Stimulated activated CD8-positive, alpha-beta memory T cell treated with anti-CD3 and anti-CD28 coated beads, Interleukin-4, amount 100 ng/mL, for 1 hour (primary cell): ENCODE measurements around the gene WEE1.
"Not testable (repeated sequence)": the region's sequence is repeated elsewhere in the genome, so short reads cannot be mapped to it uniquely, and the experiment has no call there.

Experiments used
- DNase-seq, 2 donors: peaks; one replicate each; pipeline ENCODE4 v3.0.0-alpha.2; 2020; ENCODE audit warnings: low read depth in 2 of 2, low spot score in 1 of 2

WEE1 gene

DNA sequence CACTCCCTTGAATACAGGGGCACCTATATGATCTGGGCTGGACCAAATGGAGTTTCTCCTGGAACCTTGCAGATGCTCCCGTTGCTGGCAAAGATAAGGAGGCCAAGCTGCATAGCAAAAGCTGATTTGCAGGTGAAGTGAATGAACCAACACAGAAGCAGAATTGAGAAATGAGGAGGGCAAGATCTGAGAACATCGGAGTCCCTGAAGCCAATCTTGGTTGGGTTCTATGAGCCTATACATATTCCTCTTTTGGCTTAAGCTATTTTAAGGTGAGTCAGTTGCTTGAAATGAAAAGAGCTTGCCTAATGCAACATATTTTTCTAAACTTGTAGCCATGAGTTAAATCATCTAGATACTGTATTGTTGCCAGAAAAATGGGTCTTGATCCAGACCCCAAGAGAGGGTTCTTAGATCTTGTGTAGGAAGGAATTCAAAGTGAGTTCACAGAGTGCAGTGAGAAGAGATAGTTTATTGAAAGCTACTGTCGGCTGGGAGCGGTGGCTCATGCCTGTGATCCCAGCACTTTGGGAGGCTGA is 23.5 kb downstream of the WEE1 start:
- no peak for DNase-seq

GRCh38 chr11:9600166-9600565 is 26.7 kb downstream of the WEE1 start:
- no peak for DNase-seq

GRCh38 chr11:9600644-9601036 is 27.2 kb downstream of the WEE1 start:
- no peak for DNase-seq

GRCh38 chr11:9601037-9601875 is 27.8 kb downstream of the WEE1 start:
- peak in 1 of 2 donors; percentile 28 for DNase-seq

GRCh38 chr11:9601876-9602199 is 28.4 kb downstream of the WEE1 start:
- no peak for DNase-seq

GRCh38 chr11:9603214-9603613 is 29.7 kb downstream of the WEE1 start:
- not testable (repeated sequence) for DNase-seq

DNA sequence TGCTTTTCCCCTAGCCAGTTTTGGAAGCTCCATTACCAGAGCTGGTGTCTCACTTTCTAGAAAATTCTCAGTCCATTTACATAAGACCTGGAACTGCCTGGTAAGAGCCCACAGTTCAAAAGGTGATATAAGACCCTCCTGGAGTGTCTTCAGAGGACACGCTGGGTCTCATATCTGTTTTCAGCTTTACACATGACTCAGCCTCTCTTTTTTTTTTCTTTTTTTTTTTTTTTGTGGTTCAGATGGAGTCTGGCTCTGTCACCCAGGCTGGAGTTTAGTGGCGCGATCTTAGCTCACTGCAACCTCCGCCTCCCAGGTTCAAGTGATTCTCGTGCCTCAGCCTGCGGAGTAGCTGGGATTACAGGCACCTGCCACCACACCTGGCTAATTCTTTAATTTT is 30.7 kb downstream of the WEE1 start:
- no peak for DNase-seq

GRCh38 chr11:9605742-9606141 is 32.3 kb downstream of the WEE1 start:
- DNase-seq: no peak

DNA sequence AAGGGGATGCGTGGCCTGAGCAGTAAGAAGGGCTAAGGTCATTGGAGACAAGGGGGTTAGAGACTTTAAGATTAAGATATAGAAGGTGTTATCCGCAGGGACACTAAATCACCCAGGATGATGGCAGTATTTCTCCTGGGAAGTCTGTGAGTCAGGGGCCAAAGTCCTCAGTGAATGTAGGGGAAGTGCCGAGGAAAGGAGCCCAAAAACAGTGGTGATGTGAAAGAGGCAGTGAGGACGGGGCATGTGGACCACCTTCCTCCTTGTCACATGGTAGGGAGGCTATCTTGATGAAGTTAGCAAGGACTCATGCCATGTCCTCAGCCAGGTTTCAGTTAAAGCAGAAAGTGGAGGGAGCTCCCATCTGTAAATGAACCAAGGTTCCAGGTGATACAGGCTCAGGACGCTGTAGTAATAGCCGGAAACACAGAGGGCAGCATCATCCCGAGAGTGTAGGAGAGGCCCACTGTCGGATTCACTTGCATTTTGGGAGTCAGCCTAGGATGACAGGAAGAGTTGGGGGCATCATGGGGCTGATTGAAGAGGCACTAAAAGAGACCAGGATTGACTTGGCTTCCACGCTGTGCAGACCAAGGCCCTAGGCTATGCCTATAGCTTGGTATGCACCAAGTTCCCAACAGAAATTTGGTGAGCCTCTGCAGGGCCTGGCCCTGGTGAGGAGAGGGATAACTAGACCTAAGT is 33.5 kb downstream of the WEE1 start:
- no peak for DNase-seq

DNA sequence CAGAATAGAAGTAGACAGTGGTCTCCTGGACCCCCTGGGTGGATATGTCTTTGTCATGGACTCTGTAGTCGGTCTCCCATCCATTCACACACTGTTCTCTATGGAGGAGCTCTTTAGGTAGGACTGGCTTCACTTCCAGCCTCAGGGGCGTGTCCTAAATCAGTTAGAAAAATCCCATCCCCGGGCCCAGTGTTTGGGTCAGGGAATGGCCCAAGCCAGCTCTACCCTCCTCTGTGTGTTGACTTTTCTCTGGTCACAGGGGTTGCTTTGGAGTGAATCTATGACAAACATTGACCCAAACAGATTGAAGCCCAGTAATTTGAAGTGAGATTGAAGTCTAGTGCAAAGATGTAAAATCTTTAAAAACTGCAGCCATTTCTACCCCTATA is 34.0 kb downstream of the WEE1 start:
- no peak for DNase-seq

DNA sequence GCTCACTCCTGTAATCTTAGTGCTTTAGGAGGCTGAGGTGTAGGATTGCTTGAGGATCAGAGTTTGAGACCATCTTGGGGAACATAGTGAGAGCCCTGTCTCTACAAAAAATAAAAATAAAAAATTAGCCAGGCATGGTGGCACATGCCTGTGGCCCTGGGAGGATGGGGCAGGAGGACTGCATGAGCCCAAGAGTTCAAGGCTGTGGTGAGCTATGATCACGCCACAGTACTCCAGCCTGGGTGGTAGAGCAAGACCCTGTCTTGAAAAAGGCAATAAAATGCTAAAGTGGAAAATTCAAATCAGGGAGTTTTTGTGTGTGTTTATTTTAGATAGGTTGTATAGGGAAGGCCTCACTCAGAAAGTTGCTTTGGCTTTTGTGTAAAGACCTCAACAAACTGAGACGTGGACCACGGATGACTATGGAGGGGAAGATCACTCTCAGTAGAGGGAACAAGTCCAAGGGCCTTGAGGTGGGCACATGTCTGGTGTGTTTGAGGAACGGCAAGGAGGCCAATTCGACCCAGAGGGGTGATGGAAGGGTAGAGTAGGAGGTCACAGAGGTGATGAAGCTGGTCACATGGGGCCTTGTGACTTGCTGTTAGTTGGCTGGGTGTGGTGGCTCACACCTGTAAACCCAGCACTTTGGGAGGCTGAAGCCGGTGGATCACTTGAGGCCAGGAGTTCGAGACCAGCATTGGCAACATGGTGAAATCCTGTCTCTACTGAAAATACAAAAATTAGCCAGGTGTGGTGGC is 35.7 kb downstream of the WEE1 start:
- DNase-seq: no peak

DNA sequence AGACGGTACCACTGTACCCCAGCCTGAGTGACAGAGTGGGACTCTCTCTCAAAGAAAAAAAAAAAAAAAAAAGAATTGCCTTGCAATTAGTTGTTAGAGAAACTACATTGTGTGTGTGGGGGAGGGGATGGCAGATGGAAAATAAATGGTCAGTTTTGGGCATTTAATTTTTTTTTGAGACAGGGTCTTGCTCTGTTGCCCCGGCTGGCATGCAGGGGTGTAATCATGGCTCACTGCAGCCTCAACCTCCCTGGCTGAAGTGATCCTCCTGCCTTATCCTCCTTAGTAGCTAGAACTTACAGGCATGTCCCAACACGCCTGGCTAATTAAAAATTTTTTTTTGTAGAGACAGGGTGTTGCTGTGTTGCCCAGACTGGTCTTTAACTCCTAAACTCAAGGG is 36.4 kb downstream of the WEE1 start:
- DNase-seq: no peak

DNA sequence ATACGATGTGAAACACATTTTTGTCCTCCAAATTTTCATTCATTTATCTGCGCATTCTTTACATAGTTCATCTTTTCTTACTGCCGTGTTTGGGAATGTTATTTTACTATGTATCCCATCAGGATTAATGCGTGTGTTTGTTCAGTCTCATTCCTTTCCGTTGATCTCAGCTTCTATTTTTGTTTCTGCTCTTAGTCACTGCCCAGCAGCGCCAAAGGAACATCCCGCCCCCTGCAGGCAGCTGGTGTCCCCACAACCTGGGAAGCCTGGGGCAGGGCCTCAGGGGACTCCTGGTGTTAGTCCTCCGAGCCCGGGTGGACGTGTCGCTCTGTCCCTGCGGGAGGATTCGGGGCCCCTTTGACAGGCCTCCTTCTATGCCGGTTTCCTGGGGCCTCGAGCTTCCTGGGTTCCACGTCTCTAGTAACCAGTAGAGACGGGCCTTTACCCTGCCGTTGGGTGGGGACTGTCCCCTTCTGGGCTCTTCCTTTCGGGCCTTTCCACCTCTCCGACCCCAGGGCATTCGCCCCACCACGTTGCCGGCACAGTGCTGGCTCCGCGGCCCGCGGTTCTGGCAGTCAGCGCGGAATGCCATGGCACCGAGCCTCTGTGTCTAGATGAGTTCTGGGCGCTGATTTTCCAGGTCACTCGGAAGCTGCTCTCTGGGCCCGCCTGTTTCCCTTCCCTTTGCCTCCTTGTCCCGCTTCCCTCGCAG is 39.8 kb downstream of the WEE1 start:
- peak; percentile 67 to 76 for DNase-seq

DNA sequence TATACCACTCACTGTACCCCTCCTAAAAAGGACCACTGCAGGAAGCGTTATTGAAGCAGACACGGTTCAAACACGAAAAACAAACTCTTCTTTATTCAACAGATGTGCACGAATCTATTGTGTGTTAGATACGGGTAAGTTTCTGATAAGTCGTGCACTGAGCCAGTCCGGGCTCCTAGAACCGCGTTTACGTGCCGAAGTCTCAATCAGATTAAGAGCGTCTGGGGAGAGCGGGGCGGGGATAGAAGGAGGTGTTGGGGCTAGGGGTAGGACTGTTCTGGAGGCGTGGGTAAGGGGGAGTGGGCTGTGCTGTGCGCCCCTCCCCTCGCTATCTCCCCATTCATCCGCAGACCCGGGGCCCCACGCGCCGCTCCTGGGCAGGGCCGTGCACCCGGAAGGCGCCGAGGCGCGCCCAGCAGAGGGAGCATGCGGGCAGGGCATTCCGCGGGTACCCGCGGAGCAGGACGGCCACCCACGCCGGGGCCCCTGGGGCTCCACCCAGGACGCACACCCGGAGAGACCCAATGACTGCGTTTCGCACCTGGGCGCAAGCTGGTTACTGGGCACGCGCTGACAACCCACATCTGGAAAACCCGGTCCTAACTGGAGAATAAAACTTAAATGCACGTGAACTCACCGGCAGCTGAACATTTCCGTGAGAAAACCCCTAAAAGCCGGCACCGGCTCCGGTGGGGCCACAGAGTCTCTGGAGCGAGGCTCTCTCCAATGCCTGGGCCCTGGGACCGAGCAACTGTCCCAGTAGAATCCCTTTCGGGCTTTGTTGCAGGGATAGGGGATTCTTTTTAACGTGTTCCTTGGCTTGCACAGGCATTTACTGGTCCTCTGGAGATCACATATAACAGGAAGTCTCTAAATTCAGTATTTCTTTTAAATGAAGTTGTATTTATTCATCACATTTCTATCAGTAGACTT is 40.6 kb downstream of the WEE1 start:
- DNase-seq: peak; percentile 70 to 82

DNA sequence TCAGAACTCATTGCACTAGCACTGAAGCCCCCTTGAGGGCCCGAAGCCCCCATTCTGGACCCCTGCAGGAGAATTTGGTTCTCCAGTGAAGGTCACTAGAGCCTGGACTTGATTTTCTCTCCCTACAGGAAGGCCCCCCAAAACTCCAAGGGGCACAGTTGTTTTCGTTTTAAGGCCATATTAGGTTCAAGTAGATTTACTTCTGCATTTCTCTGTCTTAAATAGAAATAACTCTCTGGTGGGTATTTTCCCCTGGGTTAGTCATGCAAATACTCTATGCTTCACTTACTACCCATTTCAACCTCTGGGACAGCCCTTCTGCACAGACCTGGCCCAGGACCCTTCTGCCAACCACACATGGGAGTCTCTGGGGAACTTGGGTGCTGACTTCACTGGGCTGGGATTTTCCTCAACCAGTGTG is 41.6 kb downstream of the WEE1 start:
- no peak for DNase-seq

GRCh38 chr11:9616042-9616675 is 42.7 kb downstream of the WEE1 start:
- no peak for DNase-seq

GRCh38 chr11:9616858-9617257 is 43.4 kb downstream of the WEE1 start:
- DNase-seq: no peak

DNA sequence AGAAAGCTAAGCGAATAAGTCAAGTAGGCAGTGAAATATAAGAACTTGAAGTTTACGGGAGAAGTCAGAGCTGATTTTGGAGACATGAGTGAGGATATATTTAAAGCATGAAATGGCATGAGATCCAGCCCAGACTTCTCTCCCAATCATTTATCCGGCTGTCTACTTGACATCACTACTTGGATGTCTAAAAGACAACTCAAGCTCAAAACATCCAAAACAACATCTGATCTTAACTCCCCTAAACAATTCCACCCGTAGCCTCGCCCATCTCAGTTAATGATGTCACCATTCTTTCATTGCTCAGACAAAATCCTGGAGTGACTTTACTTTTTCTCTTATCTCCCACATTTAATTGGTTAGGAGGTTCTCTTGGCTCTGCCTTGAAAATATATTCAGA is 44.5 kb downstream of the WEE1 start:
- DNase-seq: no peak

DNA sequence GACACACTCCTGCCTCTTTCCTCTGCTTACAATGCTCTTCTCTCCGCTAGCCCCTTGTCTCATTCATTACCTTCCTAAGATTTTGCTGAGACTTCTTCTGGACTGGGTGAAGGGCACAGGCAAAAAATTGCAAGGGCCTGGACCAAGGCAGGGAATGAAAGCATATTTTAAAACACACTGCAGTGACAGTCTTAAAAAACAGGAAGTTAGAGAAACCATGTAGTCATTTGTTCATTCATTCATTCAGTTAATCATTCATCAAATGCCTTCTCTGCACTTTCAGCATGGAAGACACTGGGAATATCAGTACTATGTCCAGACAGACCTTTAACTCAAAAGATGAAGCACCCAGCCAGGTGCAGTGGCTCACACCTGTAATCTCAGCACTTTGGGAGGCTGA is 45.5 kb downstream of the WEE1 start:
- DNase-seq: no peak

GRCh38 chr11:9619971-9620370 is 46.5 kb downstream of the WEE1 start:
- DNase-seq: no peak
